ENCODE measurements around the gene MYO15B.

DNA sequence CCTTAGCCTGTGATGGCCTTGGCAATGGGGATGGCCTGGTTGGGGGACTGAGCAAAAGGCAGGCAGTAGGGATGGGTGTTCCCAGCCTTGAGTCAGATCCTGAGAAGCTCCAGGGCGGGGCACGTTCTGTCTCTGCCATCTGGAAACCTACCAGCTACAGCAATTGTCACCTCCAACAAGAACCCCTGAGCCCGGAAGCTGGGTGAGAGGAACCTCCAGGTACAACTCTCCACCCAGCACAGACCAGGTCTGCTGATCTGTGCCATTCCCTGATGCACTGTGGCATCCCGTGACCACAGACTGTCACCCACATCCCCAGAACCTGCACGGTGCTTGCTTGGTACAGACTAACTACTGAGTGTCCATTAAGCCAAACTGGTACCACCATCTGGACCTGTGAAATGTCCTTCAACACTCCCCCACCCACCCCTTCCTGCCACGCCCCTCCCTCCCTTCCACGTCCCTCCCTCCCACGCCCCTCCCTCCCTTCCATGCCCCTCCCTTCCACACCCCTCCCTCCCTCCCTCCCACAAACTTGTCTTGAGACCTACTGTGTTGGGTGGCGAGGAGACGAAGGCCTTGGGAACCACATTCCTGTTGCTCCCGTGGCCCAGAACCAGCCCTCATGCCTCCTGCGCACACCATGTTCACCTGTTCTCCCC lies 16.6 kb downstream of the MYO15B start:
- TF ChIP-seq CTCF (IDR thresholded peaks at IDR 0.05 in 2 of 3, conservative IDR thresholded peaks at IDR 0.05 in 1 of 3; ENCODE audit: borderline replicate concordance in 1 of 3, insufficient read depth in 1 of 3, low read depth in 2 of 3, low read length in 2 of 3): no peak
- no peak for TF ChIP-seq RAD21 (IDR thresholded peaks at IDR 0.05; ENCODE audit: low read depth)
- TF ChIP-seq EZH2phosphoT487 (IDR thresholded peaks at IDR 0.05; ENCODE audit: borderline replicate concordance): no peak
- TF ChIP-seq POLR2A (IDR thresholded peaks at IDR 0.05; ENCODE audit: borderline replicate concordance, extremely low read depth, insufficient read depth, insufficient read length): no peak
- TF ChIP-seq EZH2 (IDR thresholded peaks at IDR 0.05): no peak
- TF ChIP-seq CEBPB (IDR thresholded peaks at IDR 0.05; ENCODE audit: low read depth): no peak
- no peak for TF ChIP-seq FOSL1 (IDR thresholded peaks at IDR 0.05; ENCODE audit: low read depth)
- TF ChIP-seq POLR2AphosphoS5 (IDR thresholded peaks at IDR 0.05; ENCODE audit: low read depth, low read length): no peak
- TF ChIP-seq CBX3 (IDR thresholded peaks at IDR 0.05; ENCODE audit: low read depth): no peak

Measured in HCT116 (cell line).